GM18498 (cell line): ENCODE results near the gene AMBN.

Source experiments
- ATAC-seq: cut with Tn5 transposase; IDR thresholded peaks from one replicate; pipeline ENCODE4 v1.9.1; 2021; ENCODE audit warnings: mild to moderate bottlenecking, moderate library complexity; ENCODE audit not compliant: unreplicated experiment

Gene AMBN

DNA sequence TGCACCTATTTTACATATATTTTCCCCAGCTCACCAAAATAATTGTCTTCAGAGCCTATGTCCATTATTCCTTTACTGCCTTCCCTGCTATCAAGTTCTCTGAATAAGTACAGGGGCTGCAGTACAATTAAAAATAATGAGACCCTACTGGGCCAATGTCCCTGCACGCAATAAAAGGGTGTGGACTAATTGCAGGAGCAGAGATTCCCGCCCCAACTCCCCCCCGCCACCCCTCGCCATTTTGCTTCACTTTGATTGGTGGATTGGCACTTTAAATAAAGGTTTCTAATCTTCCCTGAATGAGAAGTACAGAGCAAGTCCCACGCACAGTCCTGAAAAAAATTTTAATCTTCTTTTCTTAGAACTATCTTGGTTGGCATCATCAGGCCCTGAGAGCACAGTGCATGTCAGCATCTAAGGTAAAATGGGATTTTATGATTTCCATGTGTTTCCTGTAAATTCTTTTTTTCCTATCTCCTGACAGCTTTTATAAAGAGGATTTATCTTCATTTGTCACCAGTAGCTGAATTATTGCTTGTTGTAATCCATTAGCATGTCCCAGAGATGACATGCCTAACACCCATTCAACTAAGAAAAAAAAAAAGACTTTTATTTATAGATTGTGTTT is at the start of gene AMBN:
Gene AMBN (plus strand): TSS at position 302 of the 628 bp plus-strand sequence. CDS start 103 bp downstream, at position 405.
- no peak for ATAC-seq

GRCh38 chr4:70544279-70544868 is 47.7 kb upstream of the AMBN start:
- ATAC-seq, result peak; percentile 76

DNA sequence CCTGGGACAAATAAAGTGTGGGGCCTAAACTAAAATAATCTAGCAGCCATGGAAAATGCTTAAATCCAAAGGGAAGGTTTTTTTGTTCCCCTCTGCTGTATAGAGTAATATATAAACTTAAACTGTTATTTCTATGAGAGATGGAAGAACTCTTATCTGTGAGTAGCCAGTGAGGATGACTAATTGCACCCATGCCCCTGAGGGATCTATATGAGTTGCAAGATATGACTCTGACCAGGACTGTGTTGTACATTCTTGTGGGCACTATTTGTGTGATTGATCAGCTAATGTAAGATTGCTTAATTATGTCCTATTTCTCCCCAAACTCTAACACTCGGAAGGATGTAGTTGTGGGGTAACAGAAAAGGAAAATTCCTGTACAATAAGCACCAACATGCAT is 35.2 kb upstream of the AMBN start:
- no peak for ATAC-seq

GRCh38 chr4:70559211-70559830 is 32.7 kb upstream of the AMBN start:
- no peak for ATAC-seq

DNA sequence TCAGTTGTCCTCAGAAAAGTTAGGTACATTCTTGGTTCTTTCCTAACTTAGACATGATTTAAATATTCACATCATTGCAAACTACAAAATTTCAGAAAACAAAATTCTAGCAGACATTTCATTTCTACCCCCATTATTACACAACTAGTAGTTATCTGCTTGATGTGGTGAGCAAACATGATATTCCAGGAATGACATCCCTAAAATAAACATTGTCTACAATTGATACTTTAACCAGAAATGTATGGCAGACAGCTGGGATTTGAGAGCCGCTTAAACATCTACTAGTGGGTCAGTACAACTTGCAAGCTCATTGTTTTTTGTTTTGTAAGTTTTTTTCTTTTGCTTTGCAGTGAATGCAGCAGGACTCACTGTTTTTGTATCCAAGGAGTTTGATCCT is 32.1 kb upstream of the AMBN start:
- ATAC-seq, result no peak

GRCh38 chr4:70564033-70564432 is 28.0 kb upstream of the AMBN start:
- no peak for ATAC-seq

- no peak for ATAC-seq
Measured at GRCh38 chr4:70570796-70571195, 21.3 kb upstream of the AMBN start.

- ATAC-seq, result no peak
Measured at GRCh38 chr4:70571772-70572171, 20.3 kb upstream of the AMBN start.

- no peak for ATAC-seq
Measured at GRCh38 chr4:70575964-70576363, 16.1 kb upstream of the AMBN start.

- ATAC-seq, result no peak
Measured at GRCh38 chr4:70577220-70577927, 14.7 kb upstream of the AMBN start.

- ATAC-seq, result no peak
Measured at GRCh38 chr4:70581980-70582379, 10.1 kb upstream of the AMBN start.

DNA sequence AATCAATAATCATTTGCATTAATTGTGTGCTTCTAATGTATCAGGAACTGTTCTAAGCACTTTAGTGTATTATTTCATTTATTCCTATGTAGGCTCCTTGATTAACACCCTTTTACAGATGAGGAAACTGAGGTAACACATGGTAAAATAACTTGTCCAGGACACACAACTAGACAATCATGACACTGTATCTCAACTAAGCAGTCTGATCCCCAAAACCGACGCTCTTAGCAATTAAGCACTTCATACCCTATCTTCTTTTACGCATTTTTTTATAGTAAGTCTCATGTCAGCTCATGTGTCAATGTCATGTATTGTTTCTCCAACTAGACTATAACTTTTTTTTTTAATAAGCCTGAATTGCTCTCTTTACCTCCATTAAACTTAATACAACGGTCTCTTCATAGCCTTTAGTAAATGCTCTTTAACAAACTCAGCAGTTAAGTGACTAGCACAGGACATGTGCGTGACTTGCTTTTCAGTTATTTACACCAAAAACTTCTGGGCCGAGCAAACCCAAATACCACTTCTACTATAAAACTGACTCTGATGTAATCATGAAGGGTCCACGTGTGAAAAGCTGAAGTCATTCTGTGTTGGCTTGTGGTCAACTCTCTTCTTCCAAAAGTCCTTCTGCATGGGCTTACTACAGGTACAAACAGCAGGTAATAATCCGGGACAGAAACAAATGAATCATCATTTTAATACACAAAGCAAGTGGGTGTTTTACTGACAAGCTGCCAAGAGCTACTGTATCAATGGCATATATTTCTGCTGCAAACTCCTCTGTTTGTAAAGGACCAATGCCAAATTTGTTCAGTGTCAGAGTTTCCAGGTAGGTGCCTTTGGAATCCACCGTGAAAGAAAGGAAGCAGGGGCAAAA is 7.9 kb upstream of the AMBN start:
- no peak for ATAC-seq

- no peak for ATAC-seq
Measured at GRCh38 chr4:70586841-70587240, 5.2 kb upstream of the AMBN start.

GRCh38 chr4:70589785-70590184 is 2.3 kb upstream of the AMBN start:
- ATAC-seq, result peak; percentile 99

DNA sequence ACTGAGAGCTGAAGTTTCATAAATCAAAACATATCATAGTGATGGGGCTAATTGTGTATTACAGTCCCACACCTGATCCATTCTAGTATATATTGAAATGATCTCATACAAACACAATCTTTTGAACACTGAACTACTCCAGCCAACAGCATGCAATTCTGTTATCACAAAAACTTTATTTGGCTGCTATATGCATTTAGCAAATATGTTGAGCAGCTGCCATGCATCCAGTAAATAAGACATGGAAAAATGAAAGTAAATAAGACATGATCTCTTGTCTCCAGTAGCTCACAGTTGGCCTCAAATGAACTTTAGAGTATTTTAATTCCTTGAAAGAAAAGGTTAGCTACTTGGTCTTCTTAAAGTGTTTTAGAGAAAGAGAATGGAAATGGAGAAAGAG is 2.1 kb downstream of the AMBN start:
- no peak for ATAC-seq

GRCh38 chr4:70600305-70600704 is 8.2 kb downstream of the AMBN start:
- no peak for ATAC-seq

- no peak for ATAC-seq
Measured at GRCh38 chr4:70600977-70601376, 8.9 kb downstream of the AMBN start.

- peak; percentile 99 for ATAC-seq
Measured at GRCh38 chr4:70601422-70602039, 9.5 kb downstream of the AMBN start.

DNA sequence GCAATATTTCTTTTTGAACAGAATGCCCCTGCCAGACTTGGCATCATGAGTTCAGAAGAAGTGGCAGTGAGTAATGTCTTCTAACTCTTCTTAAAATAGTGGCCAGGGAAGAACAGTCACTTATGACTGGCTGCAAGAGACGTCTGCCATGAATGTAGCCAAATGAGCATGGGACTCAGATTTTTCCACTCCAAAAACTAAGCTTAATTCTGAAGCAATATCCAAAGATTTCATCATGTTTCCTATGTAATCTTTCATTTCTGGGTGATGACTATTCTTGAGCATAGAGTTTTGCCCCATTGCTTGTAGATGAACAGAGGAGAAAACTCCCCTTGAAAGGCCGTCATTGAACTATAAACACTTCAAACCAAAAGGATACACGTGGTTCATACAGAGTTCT is 11.8 kb downstream of the AMBN start:
- no peak for ATAC-seq

DNA sequence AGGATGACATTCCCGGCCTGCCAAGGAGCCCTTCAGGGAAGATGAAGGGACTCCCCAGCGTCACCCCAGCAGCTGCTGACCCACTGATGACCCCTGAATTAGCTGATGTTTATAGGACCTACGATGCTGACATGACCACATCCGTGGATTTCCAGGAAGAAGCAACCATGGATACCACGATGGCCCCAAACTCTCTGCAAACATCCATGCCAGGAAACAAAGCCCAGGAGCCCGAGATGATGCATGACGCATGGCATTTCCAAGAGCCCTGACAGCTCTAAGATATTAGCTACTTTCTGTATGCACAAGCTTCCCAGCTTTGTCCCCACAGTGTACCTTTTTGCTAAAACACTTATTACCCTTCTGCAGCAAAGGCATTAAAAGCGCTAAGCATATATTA is 14.4 kb downstream of the AMBN start:
- no peak for ATAC-seq
